RWPE1 (cell line): ENCODE results near the gene CNNM4.

Source experiments
- CTCF ChIA-PET: fragments of 350-600 bp; sonication (Branson Sonifier 250); formaldehyde crosslinking; extraction: SDS; loops from one replicate; lab custom pipeline; 2021; lab: Yijun Ruan, JAX
- POLR2A ChIA-PET: fragments of 400-600 bp; formaldehyde crosslinking; extraction: SDS; loops from one replicate; lab custom pipeline; 2020; ENCODE audit warnings: antibody characterized with exemption; ENCODE audit not compliant: low non-redundant PET; lab: Yijun Ruan, JAX
- DNase-seq: peaks from one replicate; pipeline ENCODE4 v3.0.0; 2012; ENCODE audit warnings: low spot score
- H3K27ac ChIP-seq: fragments of 450-650 bp; 2 replicates; pipeline ENCODE4 v1.5.1; 2017
- TF ChIP-seq, protein P1 (sequence below): fragments of 450-650 bp; conservative IDR thresholded peaks from 2 replicates; pipeline ENCODE4 v1.5.1; 2017; ENCODE audit warnings: low read depth, mild to moderate bottlenecking

Gene CNNM4

DNA sequence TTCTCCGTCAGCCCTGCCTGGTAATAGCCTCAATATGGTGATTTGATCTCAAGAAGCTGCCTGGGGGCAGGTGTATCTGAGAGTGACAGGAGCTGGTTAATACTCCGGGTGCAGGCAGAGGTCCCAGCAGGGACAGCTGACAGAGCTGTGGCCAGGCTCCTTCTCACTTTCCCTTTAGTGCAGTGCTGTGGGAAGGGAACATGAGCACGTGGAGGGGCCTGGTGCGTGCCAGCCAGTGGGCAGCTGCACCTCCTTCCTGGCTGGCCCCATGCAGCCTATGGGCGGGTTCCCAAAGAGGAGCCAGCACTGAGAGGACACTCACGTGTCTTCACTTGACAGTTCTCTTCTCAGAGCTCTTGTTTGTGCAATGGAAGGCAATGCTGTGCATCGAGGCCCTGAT lies 9.1 kb downstream of the CNNM4 start:
- POLR2A ChIA-PET, result interaction anchor here (0.6 kb wide), 1 partner anchor 45 kb away, joined by 6 read pairs; no protein-coding TSS in a partner anchor
- CTCF ChIA-PET, result interaction anchor here (0.8 kb wide), 1 partner anchor 9 kb away, joined by 3 read pairs; the partner anchor contains the start of gene CNNM4
- DNase-seq, result no peak
- TF ChIP-seq, protein P1, sequence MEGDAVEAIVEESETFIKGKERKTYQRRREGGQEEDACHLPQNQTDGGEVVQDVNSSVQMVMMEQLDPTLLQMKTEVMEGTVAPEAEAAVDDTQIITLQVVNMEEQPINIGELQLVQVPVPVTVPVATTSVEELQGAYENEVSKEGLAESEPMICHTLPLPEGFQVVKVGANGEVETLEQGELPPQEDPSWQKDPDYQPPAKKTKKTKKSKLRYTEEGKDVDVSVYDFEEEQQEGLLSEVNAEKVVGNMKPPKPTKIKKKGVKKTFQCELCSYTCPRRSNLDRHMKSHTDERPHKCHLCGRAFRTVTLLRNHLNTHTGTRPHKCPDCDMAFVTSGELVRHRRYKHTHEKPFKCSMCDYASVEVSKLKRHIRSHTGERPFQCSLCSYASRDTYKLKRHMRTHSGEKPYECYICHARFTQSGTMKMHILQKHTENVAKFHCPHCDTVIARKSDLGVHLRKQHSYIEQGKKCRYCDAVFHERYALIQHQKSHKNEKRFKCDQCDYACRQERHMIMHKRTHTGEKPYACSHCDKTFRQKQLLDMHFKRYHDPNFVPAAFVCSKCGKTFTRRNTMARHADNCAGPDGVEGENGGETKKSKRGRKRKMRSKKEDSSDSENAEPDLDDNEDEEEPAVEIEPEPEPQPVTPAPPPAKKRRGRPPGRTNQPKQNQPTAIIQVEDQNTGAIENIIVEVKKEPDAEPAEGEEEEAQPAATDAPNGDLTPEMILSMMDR, result no peak
- peak overlapping the region; percentile 15; the same call in 1 of the 2 replicates for H3K27ac ChIP-seq

DNA sequence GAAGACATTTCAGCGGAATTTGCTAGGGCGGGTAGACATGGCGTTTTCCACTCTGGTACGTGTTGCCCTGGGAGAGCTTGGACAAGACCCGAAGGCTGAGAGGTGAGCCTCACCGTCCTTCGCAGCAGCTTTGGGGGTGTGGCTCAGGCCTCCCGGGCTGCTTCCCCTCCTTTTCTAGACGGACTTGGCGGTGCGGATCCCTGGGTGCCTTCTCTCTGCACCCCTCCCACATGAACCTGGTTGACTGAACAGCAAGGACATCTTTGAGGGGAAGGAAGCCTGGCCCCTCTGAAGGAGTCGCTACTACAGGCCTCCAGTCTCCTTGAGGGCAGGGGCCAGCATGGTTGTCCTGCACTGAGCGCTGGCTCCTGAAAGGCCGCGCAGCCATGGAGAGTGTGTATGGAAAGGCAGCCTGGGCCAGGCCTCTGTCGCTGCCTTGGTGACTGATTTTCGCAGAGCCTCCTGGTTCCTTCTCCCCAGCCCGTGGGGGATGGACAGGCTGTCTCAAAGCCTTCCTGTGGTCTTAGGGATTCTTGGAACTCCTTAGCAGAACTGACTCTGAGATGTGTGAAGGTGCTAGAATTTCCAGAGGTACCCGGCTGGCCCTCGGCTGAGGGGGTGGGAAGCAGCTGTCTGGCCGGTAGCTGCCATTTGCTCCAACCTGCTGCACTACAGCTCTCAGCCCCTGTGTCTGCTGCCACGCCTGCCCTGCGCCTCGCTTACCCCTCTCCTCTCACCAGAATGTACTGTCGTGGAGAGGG lies 9.9 kb downstream of the CNNM4 start:
- ChIA-PET CTCF (interaction anchor here (0.8 kb wide), 1 partner anchor 10 kb away, joined by 3 read pairs; the partner anchor contains the start of gene CNNM4), POLR2A (no interaction called here)
- H3K27ac ChIP-seq, result peak overlapping the region; percentile 15; the same call in 1 of the 2 replicates
- TF ChIP-seq, protein P1, result no peak
- DNase-seq, result no peak

DNA sequence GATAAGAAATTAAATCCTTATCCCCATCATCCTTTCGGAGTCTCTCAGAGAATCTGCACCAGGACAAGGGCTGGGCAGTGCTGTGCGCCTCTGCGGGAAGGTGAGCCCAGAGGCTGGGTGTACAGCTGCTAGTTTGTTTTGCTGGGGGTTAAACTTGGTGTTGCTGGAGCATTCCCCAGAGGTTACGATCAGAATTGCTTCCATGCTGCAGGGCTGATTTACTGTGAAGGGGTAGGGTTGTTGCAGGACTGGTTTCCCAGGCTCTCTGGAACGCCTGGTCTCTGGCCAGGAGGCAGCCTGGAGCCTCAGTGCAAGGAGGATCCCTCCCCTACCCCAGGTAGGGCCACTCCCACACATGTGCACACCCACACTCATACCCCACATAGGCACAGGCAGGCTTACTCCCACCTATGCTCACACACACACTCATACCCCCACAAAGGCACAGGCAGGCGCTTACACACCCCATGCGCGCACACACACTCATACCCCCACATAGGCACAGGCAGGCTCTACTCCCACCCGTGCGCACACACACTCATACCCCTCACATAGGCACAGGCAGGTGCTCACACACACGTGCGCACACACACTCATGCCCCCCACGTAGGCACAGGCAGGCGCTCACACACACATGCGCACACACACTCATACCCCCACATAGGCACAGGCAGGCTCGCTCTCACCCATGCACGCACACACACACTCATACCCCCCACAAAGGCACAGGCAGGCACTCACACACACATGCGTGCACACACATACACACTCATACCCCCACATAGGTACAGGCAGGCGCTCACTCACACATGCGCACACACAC lies 11.3 kb downstream of the CNNM4 start:
- DNase-seq, result peak; percentile 71
- ChIA-PET POLR2A (no interaction called here), CTCF (interaction anchor here (0.6 to 1.0 kb wide), 3 partner anchors 9 to 44 kb away, joined by 4 to 5 read pairs (median 4); no protein-coding TSS in a partner anchor)
- TF ChIP-seq, protein P1, result no peak
- H3K27ac ChIP-seq, result no peak overlapping the region; the same call in 1 of the 2 replicates

DNA sequence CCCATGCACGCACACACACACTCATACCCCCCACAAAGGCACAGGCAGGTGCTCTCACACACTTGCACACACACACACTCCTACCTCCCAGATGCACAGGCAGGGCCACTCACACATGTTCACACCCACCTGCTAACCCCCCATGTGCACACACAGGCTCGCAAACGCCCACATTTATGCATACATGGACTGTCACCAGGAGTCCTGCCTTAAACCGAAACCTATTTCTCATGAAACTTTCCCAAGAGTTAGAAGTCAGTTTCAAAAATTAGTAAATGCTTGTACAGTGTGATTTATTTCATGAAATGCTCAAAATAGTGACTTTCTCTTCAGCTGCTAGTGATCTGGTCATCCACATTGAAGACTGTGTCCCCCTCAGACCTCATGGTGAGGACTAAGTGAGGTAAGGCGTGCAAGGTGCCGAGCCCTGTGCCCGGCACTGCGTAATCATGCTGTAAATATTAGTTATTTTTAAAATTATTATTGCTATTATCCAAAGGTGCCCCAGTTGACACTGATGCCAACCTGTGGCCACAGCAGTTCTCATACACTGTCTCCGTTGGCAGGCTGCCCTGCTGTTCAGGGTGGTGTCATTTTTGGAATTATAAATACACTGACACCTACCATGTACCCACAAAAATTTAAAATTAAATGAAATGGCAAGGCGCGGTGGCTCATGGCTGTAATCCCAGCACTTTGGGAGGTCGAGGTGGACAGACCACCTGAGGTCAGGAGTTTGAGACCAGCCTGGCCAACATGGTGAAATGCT lies 12.4 kb downstream of the CNNM4 start:
- H3K27ac ChIP-seq, result no peak overlapping the region
- DNase-seq, result no peak
- ChIA-PET CTCF (interaction anchor here (0.6 to 1.0 kb wide), 3 partner anchors 12 to 219 kb away, joined by 3 to 6 read pairs (median 4); no protein-coding TSS in a partner anchor), POLR2A (no interaction called here)
- TF ChIP-seq, protein P1, result no peak

DNA sequence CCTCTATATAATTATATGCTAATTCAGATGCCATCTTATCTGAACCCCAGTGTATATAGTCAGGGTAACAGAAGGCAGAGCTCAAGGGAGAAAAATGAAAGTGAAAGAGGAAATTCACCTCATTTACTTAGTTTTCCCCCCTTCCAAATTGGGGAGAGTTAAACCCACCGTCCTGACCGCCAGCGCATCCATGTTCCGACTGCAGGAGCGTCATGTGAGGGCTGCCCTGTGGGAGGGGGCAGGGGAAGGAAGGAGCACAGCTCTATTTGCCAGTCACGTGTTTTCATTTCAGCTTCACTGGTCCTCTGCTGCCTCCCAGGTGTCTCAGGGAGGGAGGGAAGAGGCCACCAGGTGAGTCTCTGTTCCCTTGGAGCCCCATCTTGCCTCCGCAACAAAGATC lies 13.2 kb downstream of the CNNM4 start:
- H3K27ac ChIP-seq, result no peak overlapping the region
- TF ChIP-seq, protein P1, result no peak
- no peak for DNase-seq
- POLR2A ChIA-PET, result no interaction called here
- CTCF ChIA-PET, result interaction anchor here (0.6 to 1.0 kb wide), 5 partner anchors 13 to 417 kb away, joined by 3 to 6 read pairs (median 4); no protein-coding TSS in a partner anchor
